Coronary artery (tissue), 2 donors: ENCODE measurements around the gene ZBTB7C.

Experiments
- DNase-seq: peaks from one replicate; pipeline ENCODE4 v3.0.0-alpha.2; 2017; ENCODE audit warnings: low spot score
- H3K27ac ChIP-seq, 2 donors: fragments of 200-600 bp; sonication (generic); one replicate each; pipeline ENCODE4 v1.5.1; 2016 to 2019
- H3K4me3 ChIP-seq: fragments of 200-600 bp; sonication (generic); 2 replicates; pipeline ENCODE4 v1.5.1; 2016; ENCODE audit warnings: mild to moderate bottlenecking, moderate library complexity
- CTCF ChIP-seq: fragments of 200-600 bp; sonication (generic); IDR thresholded peaks from one replicate; pipeline ENCODE4 v1.5.1; 2019; ENCODE audit warnings: antibody characterized with exemption

The ZBTB7C gene

GRCh38 chr18:48188609-48189008 is 220.6 kb downstream of the ZBTB7C start:
- TF ChIP-seq CTCF: no peak
- Histone ChIP-seq H3K27ac (no peak overlapping the region), H3K4me3 (no peak overlapping the region)
- DNase-seq: no peak

GRCh38 chr18:48186861-48187260 is 222.3 kb downstream of the ZBTB7C start:
- TF ChIP-seq CTCF: no peak
- H3K4me3 ChIP-seq: no peak overlapping the region
- no peak overlapping the region for H3K27ac ChIP-seq
- no peak for DNase-seq

DNA sequence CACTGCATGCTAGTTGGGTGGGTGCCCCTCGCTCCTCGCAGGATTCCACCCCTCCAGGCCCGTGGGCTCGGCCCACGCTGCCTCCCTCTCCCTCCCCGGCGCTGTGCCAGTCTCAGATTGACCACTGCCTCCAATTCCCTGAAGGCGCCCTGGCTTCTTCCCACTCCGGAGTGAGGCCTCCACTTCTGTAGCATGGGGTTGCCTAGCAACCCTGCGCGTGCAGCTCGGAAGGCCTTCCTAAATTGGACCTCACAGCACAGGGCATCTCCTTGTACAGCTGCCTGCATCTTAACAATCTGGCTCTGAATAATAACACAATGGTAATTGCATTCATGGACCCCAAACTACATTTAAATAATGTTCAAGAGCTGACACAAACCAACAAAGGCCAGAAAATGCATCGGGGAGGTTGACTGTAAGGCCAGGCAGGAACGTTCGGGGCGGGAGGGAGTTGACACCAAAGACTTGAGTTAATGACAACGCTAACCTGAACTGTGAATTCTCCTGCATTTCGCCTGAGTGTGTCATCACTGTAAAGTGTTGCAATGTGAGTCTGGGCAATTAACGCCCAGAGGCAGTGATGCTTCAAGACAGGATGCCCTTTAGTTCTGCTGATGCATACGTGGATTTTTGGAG is 222.9 kb downstream of the ZBTB7C start:
- TF ChIP-seq CTCF: no peak
- no peak for DNase-seq
- peak overlapping the region in 1 of 2 donors; percentile 15 for H3K27ac ChIP-seq
- no peak overlapping the region for H3K4me3 ChIP-seq

- Histone ChIP-seq H3K27ac (no peak overlapping the region), H3K4me3 (no peak overlapping the region)
- TF ChIP-seq CTCF: no peak
- DNase-seq: no peak
Observed at GRCh38 chr18:48184118-48184517, 225.1 kb downstream of the ZBTB7C start.

- Histone ChIP-seq H3K4me3 (no peak overlapping the region), H3K27ac (no peak overlapping the region)
- TF ChIP-seq CTCF: no peak
- peak; percentile 63 for DNase-seq
Observed at GRCh38 chr18:48183613-48184012, 225.6 kb downstream of the ZBTB7C start.

DNA sequence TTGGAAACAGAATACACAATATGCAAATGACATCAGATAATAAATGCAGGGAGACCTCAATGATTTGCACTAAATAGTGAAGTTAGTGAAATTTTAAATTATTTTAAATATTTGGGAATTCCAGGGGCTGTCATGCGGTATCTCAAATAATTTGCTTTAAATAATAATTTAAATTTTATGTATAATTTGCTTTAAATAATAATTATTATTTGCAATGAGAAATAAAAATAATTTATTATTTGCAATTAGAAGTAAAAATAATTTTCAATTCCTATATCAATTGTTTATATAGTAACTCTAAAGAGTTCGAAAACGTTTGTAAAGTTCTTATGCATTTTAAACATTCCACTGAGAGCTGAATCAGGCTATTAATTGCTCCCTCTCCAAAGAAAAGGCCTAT is 226.4 kb downstream of the ZBTB7C start:
- DNase-seq: no peak
- TF ChIP-seq CTCF: no peak
- Histone ChIP-seq H3K27ac (no peak overlapping the region), H3K4me3 (no peak overlapping the region)

GRCh38 chr18:48181857-48182256 is 227.3 kb downstream of the ZBTB7C start:
- TF ChIP-seq CTCF: no peak

More at GRCh38 chr18:48181857-48182256, 227.3 kb downstream of the ZBTB7C start:
- no peak for DNase-seq
- Histone ChIP-seq H3K4me3 (no peak overlapping the region), H3K27ac (no peak overlapping the region)
